Measurements from ENCODE around the gene ALOX15B. TPM values are rescaled to one million over a fixed set of nuclear protein-coding genes. Genes with fewer than 3 reads are reported as not detected.

The ALOX15B gene
- total and polyA plus RNA-seq, 9 of the 15 experiments (the other 6 are each of a cell fraction or from before 2014, with no cell fraction given) = 0.04 TPM; not detected in 8

DNA sequence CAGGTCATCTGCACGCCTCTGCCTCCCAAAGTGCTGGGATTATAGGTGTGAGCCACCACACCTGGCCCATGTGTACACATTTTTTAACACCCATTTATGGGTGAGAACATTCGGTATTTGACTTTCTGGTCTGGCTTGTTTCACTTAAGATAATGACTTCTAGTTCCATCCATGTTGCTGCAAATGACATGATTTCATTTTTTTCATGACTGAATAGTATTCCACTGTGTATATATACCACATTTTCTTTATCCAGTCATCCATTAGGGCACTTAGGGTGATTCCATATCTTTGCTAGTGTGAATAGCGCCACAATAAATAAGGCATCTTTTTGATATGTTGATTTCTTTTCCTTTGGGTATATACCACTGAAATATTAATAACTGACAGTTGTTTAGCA, 43.0 kb downstream of the ALOX15B start (continued):
- peak; percentile 86 for TF ChIP-seq ZNF146 (CRISPR knock-in tag; IDR thresholded peaks at IDR 0.05; ENCODE audit: unreplicated experiment)
- TF ChIP-seq ZNF785 (CRISPR knock-in tag; IDR thresholded peaks at IDR 0.05) = no peak
- no peak for TF ChIP-seq GABPB2 (CRISPR knock-in tag; conservative IDR thresholded peaks at IDR 0.05)

DNA sequence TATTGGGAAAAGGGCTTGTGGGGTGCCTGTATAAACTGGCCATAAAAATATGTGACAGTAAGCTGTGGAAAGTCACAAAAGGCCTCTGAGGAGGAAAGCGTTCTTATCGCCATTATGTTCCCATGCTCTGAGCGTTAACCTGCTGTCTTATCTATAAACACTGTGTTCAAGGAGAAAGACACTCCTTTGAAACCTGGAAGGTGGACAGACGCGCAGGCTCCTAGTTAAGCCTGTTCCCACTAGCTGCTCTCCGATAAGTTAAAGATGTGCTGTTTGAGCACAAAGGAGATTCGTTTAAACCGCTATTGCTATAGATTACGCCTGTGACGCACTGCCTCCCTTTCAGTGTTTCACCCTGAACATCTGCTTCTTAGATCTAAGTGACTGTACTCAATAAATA, 43.4 kb downstream of the ALOX15B start:
- peak; percentile 76 for FAIRE-seq
- TF ChIP-seq SOX6 (IDR thresholded peaks at IDR 0.05) (peak; percentile 45; the same call in 1 of the 2 replicates), TAL1 (IDR thresholded peaks at IDR 0.05) (peak; percentile 32; the same call in 1 of the 2 replicates), STAT5B (CRISPR knock-in tag; IDR thresholded peaks at IDR 0.05) (no peak), HNRNPLL (IDR thresholded peaks at IDR 0.05; ENCODE audit: low read depth, low read length, poor library complexity, severe bottlenecking) (peak; percentile 38), PCBP1 (IDR thresholded peaks at IDR 0.05; ENCODE audit: low read depth, low read length, poor library complexity, severe bottlenecking) (no peak), ARID1B (IDR thresholded peaks at IDR 0.05) (0 out of 2 replicates have a peak, but pooled peaks have one; percentile 25), CBFA2T3 (IDR thresholded peaks at IDR 0.05) (peak; percentile 57), TBP (optimal IDR thresholded peaks at IDR 0.05; ENCODE audit: low read depth, low read length) (no peak), NRF1 (conservative IDR thresholded peaks at IDR 0.05 in 1 of 2, IDR thresholded peaks at IDR 0.05 in 1 of 2) (peak; percentile 46 to 47), ZNF384 (IDR thresholded peaks at IDR 0.05; ENCODE audit: low read depth, low read length) (no peak), EZH2 (IDR thresholded peaks at IDR 0.05; ENCODE audit: borderline replicate concordance, low read depth, low read length) (no peak), CTBP1 (IDR thresholded peaks at IDR 0.05; ENCODE audit: borderline replicate concordance) (peak; percentile 16; the same call in 1 of the 2 replicates), ZBTB8A (IDR thresholded peaks at IDR 0.05; ENCODE audit: partially characterized antibody) (no peak)
- TF ChIP-seq, protein P1, sequence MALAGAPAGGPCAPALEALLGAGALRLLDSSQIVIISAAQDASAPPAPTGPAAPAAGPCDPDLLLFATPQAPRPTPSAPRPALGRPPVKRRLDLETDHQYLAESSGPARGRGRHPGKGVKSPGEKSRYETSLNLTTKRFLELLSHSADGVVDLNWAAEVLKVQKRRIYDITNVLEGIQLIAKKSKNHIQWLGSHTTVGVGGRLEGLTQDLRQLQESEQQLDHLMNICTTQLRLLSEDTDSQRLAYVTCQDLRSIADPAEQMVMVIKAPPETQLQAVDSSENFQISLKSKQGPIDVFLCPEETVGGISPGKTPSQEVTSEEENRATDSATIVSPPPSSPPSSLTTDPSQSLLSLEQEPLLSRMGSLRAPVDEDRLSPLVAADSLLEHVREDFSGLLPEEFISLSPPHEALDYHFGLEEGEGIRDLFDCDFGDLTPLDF (CRISPR knock-in tag; IDR thresholded peaks at IDR 0.05) = no peak
- TF ChIP-seq, protein P2, sequence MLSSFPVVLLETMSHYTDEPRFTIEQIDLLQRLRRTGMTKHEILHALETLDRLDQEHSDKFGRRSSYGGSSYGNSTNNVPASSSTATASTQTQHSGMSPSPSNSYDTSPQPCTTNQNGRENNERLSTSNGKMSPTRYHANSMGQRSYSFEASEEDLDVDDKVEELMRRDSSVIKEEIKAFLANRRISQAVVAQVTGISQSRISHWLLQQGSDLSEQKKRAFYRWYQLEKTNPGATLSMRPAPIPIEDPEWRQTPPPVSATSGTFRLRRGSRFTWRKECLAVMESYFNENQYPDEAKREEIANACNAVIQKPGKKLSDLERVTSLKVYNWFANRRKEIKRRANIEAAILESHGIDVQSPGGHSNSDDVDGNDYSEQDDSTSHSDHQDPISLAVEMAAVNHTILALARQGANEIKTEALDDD (IDR thresholded peaks at IDR 0.05) = peak; percentile 69
- TF ChIP-seq, protein P3, sequence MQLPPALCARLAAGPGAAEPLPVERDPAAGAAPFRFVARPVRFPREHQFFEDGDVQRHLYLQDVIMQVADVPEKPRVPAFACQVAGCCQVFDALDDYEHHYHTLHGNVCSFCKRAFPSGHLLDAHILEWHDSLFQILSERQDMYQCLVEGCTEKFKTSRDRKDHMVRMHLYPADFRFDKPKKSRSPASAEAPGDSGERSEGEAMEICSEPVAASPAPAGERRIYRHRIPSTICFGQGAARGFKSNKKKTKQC (CRISPR knock-in tag; IDR thresholded peaks at IDR 0.05) = no peak
- TF ChIP-seq, protein P4, sequence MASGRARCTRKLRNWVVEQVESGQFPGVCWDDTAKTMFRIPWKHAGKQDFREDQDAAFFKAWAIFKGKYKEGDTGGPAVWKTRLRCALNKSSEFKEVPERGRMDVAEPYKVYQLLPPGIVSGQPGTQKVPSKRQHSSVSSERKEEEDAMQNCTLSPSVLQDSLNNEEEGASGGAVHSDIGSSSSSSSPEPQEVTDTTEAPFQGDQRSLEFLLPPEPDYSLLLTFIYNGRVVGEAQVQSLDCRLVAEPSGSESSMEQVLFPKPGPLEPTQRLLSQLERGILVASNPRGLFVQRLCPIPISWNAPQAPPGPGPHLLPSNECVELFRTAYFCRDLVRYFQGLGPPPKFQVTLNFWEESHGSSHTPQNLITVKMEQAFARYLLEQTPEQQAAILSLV (tag; IDR thresholded peaks at IDR 0.05) = no peak

More for the DNA sequence above, 43.4 kb downstream of the ALOX15B start:
- Histone ChIP-seq H3K4me1 (replicated peaks in 1 of 2; ENCODE audit: control insufficient read depth in 2 of 2, insufficient read depth in 2 of 2, low read length in 2 of 2) (peaks cover 10 to 23% of the 10 kb centered on the region in 2 experiments; a peak in 4 of 5 replicates), H2AFZ (ENCODE audit: low read depth, low read length) (0 out of 2 replicates have a peak overlapping the region, but pooled peaks have one; percentile 58), H3K4me3 (no peak overlapping the region), H3K36me3 (ENCODE audit: control insufficient read depth, insufficient read depth, low read length) (no peaks in the 10 kb centered on the region), H3K27me3 (ENCODE audit: control insufficient read depth in 2 of 2, insufficient read depth in 2 of 2, low read length in 2 of 2) (peaks cover 0 to 8% of the 10 kb centered on the region in 2 experiments; a peak in 2 of 5 replicates), H3K79me2 (ENCODE audit: control insufficient read depth, insufficient read depth, low read length) (no peaks in the 10 kb centered on the region), H3K9me1 (ENCODE audit: control insufficient read depth, insufficient read depth, low read length) (no peaks in the 10 kb centered on the region), H3K9ac (ENCODE audit: insufficient read depth in 1 of 2, low read depth in 2 of 2, low read length in 2 of 2) (no peak overlapping the region), H3K4me2 (ENCODE audit: insufficient read depth, low read length) (peak overlapping the region; percentile 60; the same call in 1 of the 2 replicates), H4K20me1 (replicated peaks; ENCODE audit: control insufficient read depth, insufficient read depth, low read length) (no peaks in the 10 kb centered on the region), H3K9me3 (replicated peaks; ENCODE audit: control insufficient read depth, insufficient read depth, low read depth, low read length) (no peaks in the 10 kb centered on the region), H3K27ac (ENCODE audit: extremely low read depth, low read depth, low read length) (no peak overlapping the region; the same call in 2 of the 3 replicates)
- ChIA-PET CTCF (ENCODE audit: low intra/inter-chr PET ratio) (no interaction called here), POLR2A (interaction anchor here (1.1 kb wide), 1 partner anchor 9 kb away, joined by 3 read pairs; no protein-coding TSS in a partner anchor)
- no TSS peak for BruUV-seq (replicated peaks)
- peak; percentile 17; the same call in 1 of the 3 replicates for ATAC-seq
- in situ Hi-C loops (cut with MboI) = no loop called here
- peak in 3 of 4 experiments; percentile 36 to 68 (median 37) for DNase-seq (ENCODE audit: extremely low read depth in 1 of 4, low spot score in 3 of 4)
- 5% methylated on average over 10 of the region's 10 CpGs for WGBS (ENCODE audit: insufficient coverage, low coverage, missing lambda C conversion rate)
- intact Hi-C loops (cut with micrococcal nuclease) = no loop called here
